HG02798 (cell line): ENCODE results near the gene DHRS12.
A peak's percentile ranks its signal among the peaks of the same experiment; 100 is the strongest.

Experiments used
- ATAC-seq: cut with Tn5 transposase; IDR thresholded peaks from one replicate; pipeline ENCODE4 v1.9.1; 2021; ENCODE audit warnings: mild to moderate bottlenecking; ENCODE audit not compliant: unreplicated experiment, poor library complexity

Gene DHRS12

DNA sequence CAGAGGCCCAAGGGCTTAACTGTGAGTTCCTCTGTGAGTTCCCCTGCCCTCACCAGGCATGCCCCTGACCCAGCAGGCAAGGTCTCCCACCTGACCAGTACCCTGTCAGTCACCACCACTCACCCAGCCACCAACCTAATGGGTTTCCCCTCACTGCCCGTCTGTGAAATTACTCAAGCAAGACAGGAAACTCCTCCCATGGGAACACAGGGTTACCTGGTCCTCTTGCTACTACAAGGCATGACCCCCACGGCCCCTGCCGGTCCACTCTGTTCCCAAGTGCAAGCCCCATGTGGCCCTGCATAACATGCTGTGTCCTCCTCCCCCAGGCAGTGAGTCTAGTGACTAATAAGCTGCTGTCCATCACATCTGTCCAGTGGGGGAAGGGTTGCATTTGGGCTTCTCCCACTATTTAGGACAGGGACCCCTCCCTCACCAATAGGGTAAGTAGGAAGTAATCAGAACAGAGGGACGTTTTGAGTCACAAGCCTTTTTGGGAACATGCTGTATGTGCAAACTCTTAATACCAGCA, 8.0 kb upstream of the DHRS12 start:
- ATAC-seq = no peak

GRCh38 chr13:51811046-51811445, 7.1 kb upstream of the DHRS12 start:
- no peak for ATAC-seq

DNA sequence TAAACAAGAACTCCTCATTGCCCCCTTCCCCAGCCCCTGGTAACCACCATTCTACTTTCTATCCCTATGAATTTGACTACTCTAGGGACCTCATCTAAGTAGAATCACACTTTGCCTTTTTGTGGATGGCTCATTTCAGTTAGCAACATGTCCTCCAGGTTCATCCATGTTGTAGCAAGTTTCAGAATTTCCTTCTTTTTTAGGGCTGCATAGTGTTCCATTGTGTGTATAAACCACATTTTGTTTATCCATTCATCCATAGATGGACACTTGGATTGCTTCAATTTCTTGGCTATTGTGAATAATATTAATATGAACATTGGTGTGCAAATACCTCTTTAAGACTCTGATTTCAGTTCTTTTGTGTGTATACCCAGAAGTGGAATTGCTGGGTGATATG, 4.8 kb upstream of the DHRS12 start:
- ATAC-seq = no peak

DNA sequence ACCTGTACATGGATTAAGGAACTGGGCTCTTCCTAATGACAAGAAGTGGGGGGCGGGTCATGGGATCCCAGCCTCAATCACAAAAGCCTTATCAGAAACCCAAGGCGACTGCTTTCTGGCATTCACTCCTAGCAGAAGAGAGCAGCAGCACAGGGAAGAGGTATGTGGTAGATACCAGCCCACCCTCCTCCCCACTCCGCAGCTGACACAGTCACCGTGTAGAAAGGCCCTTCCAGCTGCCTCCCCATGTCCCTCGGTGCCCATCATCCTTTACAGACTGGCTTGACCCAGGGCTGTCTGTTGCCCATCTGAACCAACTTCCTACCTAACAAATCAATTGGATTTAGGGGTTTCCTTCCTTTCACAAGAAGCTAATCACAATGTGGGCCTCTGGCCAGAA, 3.1 kb upstream of the DHRS12 start:
- ATAC-seq = no peak

- ATAC-seq = no peak
Measured at GRCh38 chr13:51806566-51806965, 2.6 kb upstream of the DHRS12 start.

DNA sequence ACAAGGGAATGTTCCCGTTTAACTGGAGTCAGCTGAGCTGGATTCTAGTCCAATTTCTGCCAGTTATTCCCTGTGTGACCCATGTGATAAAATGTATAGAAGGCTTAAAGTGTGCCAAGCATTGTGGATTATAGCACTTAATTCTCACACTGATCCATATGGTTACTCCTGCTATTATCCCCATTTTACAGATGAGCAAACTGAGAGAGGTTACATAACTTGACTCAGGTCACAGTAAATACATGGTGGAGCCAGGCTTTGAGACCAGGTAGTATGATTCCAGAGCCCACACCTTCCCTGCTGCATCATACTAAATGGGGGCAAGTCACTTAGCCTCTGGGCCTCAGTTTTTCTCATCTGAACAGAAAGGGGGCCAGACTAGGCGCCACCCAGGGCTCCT, 2.0 kb upstream of the DHRS12 start:
- ATAC-seq = no peak

DNA sequence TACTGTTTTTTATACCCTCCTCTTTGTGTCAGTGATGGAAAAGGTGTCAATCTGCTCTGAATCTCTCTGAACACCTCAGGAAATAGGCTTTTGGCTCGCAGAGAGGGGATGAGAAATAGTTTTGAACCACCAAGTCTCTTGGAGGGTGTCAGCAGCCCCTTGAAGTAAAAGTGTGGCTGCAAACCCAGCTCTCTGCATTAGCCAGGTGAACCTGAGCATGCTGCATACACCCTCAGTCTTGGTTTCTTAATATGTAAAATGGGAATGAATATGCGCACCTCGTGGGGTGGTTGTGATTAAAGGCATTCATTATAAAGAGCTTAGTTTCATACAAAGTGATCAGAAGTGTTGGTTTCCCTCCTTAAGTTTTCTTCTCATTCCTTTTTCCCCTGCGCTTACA, 1.4 kb upstream of the DHRS12 start:
- no peak for ATAC-seq

DNA sequence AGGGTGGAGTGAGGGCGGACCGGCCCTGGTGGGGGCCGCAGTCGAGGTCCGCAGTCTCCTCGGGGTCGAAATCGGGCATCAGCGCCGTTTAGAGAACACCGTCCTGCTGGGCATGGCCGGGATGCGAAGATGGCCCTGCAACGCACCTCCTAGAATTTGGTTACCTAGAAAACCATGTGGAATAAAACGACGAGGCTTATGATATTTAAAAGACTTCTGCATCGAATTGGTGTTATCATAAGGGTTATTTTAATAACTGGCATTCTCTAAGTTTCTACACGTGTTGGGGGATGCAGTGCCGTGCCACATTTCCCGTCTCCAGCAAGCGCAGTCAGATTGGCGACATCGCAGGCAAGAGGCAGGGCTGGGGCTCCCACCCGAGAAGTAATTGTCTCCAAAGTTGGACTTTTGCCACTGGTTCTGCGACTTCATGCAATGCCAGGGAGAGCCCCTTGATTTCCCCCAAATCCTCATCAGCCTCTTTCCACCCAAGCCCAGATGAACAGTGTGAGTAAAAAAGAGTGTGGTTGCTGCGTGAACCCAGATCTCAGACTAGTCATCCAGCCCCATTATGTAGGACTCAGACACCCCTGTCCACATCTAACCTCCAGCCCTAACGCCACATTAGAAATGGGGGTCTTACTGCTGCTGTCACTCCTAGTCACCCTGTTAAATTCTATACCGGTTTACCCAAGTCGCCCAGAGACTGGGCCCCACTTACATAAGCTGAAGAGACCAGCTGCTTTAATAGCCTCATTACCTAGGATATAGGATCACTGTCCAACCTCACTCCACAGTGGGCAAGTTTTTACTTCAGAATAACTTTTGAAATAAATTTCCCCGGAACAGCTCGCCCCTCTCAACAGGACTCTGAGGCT, 571 bp upstream of the DHRS12 start:
- no peak for ATAC-seq

GRCh38 chr13:51802631-51803418, 1.1 kb downstream of the DHRS12 start:
- ATAC-seq = no peak

DNA sequence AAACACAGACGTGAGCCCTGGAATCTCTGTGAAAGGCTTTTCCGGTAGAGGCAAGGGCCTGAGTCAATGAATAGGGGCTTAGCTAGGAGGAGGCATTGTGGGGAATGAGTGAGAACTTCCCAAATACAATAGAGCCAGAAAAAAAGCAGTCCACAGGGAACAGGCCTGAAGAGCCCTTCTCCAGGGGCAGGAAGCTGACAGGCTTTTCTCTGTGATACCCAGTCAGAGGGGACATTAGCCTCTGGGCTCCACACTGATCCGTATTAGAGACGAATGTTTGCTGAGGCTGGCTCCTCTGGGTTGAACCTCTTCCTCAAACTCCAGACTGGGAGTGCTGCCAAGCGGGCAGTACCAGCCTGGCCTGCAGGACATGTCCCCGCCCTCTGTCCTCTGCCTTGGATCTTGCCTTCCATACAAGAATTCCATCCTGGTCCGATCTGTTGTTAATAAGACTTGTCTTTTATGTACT, 2.3 kb downstream of the DHRS12 start:
- no peak for ATAC-seq

DNA sequence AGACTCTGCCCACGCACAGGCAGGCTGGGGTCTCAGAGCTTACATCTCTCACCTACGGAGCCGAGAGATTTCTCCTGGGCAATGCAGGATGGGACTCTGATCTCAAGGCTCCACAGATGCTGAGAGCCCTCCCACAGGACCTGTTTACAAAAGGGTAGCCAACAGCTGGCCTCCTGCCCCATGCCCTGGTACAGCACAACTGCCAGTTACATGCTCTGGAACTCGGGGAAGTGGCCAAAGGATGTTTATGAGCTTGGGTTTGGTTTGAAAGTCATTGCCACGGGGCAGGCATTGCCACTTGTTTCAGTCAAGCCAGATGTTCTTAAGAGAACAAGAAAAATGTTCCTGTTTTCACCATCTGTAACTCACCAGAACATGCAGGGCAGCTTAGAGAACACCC, 3.5 kb downstream of the DHRS12 start:
- ATAC-seq = no peak

DNA sequence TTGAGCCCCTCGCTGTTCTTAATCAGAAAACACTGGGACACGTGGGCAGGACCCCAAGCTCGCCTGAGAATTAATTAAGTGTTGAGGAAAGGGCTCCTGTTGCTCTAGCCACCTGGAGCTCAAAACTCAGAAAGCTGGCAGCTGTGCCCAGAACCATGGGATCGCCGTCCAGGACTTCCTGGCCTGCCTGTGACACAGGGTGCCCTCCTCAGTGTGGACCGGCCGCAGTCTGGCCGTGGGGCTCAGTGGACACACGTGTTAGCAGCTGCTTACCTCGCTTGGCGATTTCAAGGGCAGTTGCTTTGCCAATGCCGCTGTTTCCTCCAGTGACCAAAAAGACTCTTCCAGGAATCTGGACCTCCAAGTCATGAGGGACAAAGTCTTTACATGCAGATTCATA, 4.7 kb downstream of the DHRS12 start:
- ATAC-seq = no peak

DNA sequence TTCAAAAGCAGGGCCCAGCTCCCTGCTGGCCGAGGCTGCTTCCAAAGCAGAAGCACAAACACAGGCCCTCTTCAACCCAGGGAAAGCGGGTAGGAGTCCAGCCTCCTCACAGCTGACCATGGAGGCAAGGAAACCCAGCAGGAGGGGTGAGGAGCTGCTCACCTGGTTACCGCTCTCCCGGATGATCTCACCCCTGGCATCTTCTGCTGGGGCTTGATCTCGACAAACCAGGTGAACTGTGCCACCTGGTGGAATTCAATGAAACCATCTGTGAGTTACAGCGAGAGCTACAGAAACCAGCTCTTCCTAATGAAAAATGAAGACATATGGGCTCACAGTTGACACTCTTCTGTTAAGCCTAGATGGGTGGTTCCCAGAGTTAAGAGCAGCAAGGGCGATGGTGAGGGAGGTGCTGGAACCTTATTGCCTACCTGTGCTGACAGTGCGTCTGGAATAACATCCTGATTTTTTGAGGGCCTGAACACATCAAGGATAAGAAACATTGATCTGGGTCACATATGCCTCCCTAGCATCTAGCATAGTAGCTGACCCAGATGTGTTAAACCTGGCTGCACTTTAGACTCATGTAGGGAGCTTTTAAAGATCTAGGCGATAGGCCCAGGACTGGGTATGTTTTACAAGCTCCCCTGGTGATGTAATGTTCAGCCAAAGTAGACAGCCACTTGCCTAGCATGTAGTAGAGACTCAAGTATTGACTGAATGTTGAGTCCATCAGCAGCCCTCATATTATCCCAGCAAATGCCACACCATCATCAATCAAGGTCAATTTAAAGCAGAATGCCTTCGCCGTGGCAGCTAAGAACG, 6.1 kb downstream of the DHRS12 start:
- peak; percentile 46 for ATAC-seq

GRCh38 chr13:51796546-51796945, 7.4 kb downstream of the DHRS12 start:
- ATAC-seq = no peak

- no peak for ATAC-seq
Measured at GRCh38 chr13:51795419-51795818, 8.5 kb downstream of the DHRS12 start.

DNA sequence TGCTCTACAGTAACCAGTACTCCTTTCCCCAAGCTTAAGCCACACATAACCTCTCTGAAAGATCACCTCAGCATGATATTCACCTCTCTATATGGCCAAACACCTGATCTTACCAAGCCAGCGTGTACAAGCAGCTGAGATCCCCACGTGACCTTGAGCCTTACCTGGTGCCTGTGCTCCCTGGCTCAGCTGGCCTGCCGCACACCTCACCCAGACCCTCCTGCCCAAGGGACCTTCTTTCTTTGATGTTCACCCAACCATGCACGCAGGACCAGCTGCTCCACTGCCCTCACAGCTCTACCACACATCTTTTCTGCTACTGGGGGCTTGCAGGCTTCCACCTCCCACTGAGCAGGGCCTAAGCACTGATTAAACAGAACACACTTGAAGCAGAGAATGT, 9.0 kb downstream of the DHRS12 start:
- ATAC-seq = no peak

- ATAC-seq = peak; percentile 69
Measured at GRCh38 chr13:51793570-51794271, 10.2 kb downstream of the DHRS12 start.

GRCh38 chr13:51786425-51787265, 17.3 kb downstream of the DHRS12 start:
- ATAC-seq = no peak
